ENCODE measurements around the gene CAPN5.

Gene CAPN5

DNA sequence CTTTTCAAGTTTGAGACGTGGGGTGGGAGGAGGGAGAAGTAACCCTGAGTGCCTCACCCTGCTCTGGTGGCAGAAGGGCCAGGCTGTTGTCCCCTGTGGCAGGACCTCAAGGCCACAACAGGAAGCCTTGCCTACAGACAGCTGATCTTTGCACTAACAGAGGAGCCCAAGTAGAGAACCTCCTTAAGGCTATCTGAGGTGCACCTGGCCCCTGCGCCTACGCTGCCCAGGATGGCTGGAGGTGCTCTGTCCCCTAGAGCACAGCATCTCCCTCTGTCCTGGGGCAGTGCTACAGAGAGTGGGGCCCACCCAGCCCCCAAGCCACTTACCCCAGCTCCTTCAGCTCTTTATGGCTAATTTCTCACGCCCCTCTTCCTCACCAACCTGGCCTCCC, 88.3 kb downstream of the CAPN5 start:
- Histone ChIP-seq H4K20me1 (ENCODE audit: insufficient read depth, low read length, poor library complexity, severe bottlenecking) (no peaks in the 10 kb centered on the region), H3K4me3 (ENCODE audit: low read length, poor library complexity, severe bottlenecking) (no peak overlapping the region), H3K9me2 (replicated peaks; ENCODE audit: low read depth, low read length) (no peaks in the 10 kb centered on the region), H3K9me3 (ENCODE audit: insufficient read depth, low read depth, low read length) (no peaks in the 10 kb centered on the region), H2AFZ (ENCODE audit: low read length) (no peak overlapping the region), H3K36me3 (ENCODE audit: insufficient read depth, low read length) (no peaks in the 10 kb centered on the region), H3F3A (ENCODE audit: low read depth) (no peaks in the 10 kb centered on the region), H3K27me3 (ENCODE audit: insufficient read depth, low read length, poor library complexity, severe bottlenecking) (no peaks in the 10 kb centered on the region), H3K79me2 (ENCODE audit: insufficient read depth, low read length) (no peaks in the 10 kb centered on the region), H3K9ac (ENCODE audit: low read depth, low read length, poor library complexity, severe bottlenecking) (peak overlapping the region; percentile 30), H3K4me1 (ENCODE audit: insufficient read depth, low read length, poor library complexity, severe bottlenecking) (peaks cover 62% of the 10 kb centered on the region), H3K4me2 (ENCODE audit: low read depth, low read length, poor library complexity, severe bottlenecking) (peak overlapping the region; percentile 54)
- TF ChIP-seq, protein P1, sequence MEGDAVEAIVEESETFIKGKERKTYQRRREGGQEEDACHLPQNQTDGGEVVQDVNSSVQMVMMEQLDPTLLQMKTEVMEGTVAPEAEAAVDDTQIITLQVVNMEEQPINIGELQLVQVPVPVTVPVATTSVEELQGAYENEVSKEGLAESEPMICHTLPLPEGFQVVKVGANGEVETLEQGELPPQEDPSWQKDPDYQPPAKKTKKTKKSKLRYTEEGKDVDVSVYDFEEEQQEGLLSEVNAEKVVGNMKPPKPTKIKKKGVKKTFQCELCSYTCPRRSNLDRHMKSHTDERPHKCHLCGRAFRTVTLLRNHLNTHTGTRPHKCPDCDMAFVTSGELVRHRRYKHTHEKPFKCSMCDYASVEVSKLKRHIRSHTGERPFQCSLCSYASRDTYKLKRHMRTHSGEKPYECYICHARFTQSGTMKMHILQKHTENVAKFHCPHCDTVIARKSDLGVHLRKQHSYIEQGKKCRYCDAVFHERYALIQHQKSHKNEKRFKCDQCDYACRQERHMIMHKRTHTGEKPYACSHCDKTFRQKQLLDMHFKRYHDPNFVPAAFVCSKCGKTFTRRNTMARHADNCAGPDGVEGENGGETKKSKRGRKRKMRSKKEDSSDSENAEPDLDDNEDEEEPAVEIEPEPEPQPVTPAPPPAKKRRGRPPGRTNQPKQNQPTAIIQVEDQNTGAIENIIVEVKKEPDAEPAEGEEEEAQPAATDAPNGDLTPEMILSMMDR (conservative IDR thresholded peaks at IDR 0.05; ENCODE audit: low read length) = no peak
- no peak for TF ChIP-seq EZH2phosphoT487 (IDR thresholded peaks at IDR 0.05; ENCODE audit: borderline replicate concordance)

GRCh38 chr11:77155556-77156130, 88.9 kb downstream of the CAPN5 start:
- no peaks in the 10 kb centered on the region for H3K27me3 ChIP-seq (ENCODE audit: insufficient read depth, low read length, poor library complexity, severe bottlenecking)
- no peak overlapping the region for H3K4me3 ChIP-seq (ENCODE audit: low read length, poor library complexity, severe bottlenecking)
- H3K4me2 ChIP-seq (ENCODE audit: low read depth, low read length, poor library complexity, severe bottlenecking) = peak overlapping the region; percentile 54
- no peaks in the 10 kb centered on the region for H3K9me3 ChIP-seq (ENCODE audit: insufficient read depth, low read depth, low read length)
- no peaks in the 10 kb centered on the region for H3K9me2 ChIP-seq (replicated peaks; ENCODE audit: low read depth, low read length)
- TF ChIP-seq, protein P1 (conservative IDR thresholded peaks at IDR 0.05; ENCODE audit: low read length) = no peak
- TF ChIP-seq EZH2phosphoT487 (IDR thresholded peaks at IDR 0.05; ENCODE audit: borderline replicate concordance) = no peak
- peaks cover 57% of the 10 kb centered on the region for H3K4me1 ChIP-seq (ENCODE audit: insufficient read depth, low read length, poor library complexity, severe bottlenecking)
- H3K9ac ChIP-seq (ENCODE audit: low read depth, low read length, poor library complexity, severe bottlenecking) = peak overlapping the region; percentile 30
- H3F3A ChIP-seq (ENCODE audit: low read depth) = no peaks in the 10 kb centered on the region
- no peaks in the 10 kb centered on the region for H3K79me2 ChIP-seq (ENCODE audit: insufficient read depth, low read length)
- H2AFZ ChIP-seq (ENCODE audit: low read length) = no peak overlapping the region
- no peaks in the 10 kb centered on the region for H4K20me1 ChIP-seq (ENCODE audit: insufficient read depth, low read length, poor library complexity, severe bottlenecking)
- no peaks in the 10 kb centered on the region for H3K36me3 ChIP-seq (ENCODE audit: insufficient read depth, low read length)

GRCh38 chr11:77156396-77157195, 89.8 kb downstream of the CAPN5 start:
- no peaks in the 10 kb centered on the region for H3K9me3 ChIP-seq (ENCODE audit: insufficient read depth, low read depth, low read length)
- TF ChIP-seq, protein P1 (conservative IDR thresholded peaks at IDR 0.05; ENCODE audit: low read length) = no peak
- TF ChIP-seq EZH2phosphoT487 (IDR thresholded peaks at IDR 0.05; ENCODE audit: borderline replicate concordance) = no peak
- H3K4me3 ChIP-seq (ENCODE audit: low read length, poor library complexity, severe bottlenecking) = no peak overlapping the region
- no peaks in the 10 kb centered on the region for H3K79me2 ChIP-seq (ENCODE audit: insufficient read depth, low read length)
- H3K36me3 ChIP-seq (ENCODE audit: insufficient read depth, low read length) = no peaks in the 10 kb centered on the region
- no peak overlapping the region for H3K4me2 ChIP-seq (ENCODE audit: low read depth, low read length, poor library complexity, severe bottlenecking)
- no peak overlapping the region for H3K9ac ChIP-seq (ENCODE audit: low read depth, low read length, poor library complexity, severe bottlenecking)
- no peak overlapping the region for H2AFZ ChIP-seq (ENCODE audit: low read length)
- no peaks in the 10 kb centered on the region for H3K27me3 ChIP-seq (ENCODE audit: insufficient read depth, low read length, poor library complexity, severe bottlenecking)
- no peaks in the 10 kb centered on the region for H3F3A ChIP-seq (ENCODE audit: low read depth)
- H3K4me1 ChIP-seq (ENCODE audit: insufficient read depth, low read length, poor library complexity, severe bottlenecking) = peaks cover 47% of the 10 kb centered on the region
- H3K9me2 ChIP-seq (replicated peaks; ENCODE audit: low read depth, low read length) = no peaks in the 10 kb centered on the region
- no peaks in the 10 kb centered on the region for H4K20me1 ChIP-seq (ENCODE audit: insufficient read depth, low read length, poor library complexity, severe bottlenecking)
